Activated CD4-positive, alpha-beta T cell treated with anti-CD3 and anti-CD28 coated beads for 24 hours (primary cell): ENCODE results near the gene STIL.
"Not testable (repeated sequence)": the region's sequence is repeated elsewhere in the genome, so short reads cannot be mapped to it uniquely, and the experiment has no call there.

Experiments
- DNase-seq, 2 donors: peaks; one replicate each; pipeline ENCODE4 v3.0.0-alpha.2; 2020; ENCODE audit warnings: low read depth in 2 of 2

The STIL gene

DNA sequence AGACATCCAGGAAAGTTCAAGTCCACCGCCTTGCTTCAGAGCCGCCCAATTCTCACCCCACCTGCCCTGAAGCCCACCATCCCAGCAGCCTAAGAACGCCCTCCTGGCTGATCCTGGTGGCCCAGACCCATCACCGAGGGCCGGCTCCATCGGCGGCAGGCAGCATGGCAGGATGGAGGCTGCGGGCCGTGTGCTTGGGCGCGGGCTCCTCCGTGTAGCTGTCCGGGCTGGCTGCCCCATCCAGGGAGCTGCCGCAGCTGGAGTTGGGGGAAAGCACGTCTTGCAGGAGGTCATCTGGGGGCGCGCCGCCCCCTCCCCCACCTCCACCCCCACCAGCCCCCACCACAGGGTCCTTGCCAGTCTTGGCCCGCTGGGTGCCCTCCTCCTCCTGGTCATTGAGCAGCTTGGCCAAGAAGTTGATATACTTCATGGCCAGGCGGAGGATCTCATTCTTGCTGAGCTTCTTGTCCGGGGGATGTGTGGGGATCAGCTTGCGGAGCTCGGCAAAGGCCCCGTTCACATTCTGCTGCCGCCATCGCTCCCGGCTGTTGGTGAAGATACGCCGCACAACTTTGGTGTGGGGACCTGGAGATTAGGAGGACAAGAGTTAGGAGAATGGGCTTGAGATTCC, 94.2 kb downstream of the STIL start:
- no peak for DNase-seq

DNA sequence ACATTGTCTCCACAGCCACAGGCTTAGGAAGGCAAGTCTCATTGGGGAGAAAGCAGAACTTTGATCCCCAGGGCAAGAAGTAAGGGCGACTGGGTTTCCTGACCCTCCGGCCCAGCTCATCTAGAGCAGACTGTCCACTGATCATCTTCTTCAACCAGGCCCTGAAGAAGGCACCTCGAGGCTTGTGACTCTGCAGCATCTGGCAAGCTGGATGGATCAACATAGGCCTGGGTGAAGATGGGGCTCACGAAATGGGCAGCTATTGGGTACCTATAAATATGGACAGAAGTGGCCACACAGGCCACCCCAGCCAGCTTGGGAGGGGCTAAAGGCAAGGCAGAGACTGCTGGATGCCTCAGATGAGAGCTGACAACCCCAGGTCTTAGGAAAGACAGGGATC, 94.9 kb downstream of the STIL start:
- DNase-seq: no peak

DNA sequence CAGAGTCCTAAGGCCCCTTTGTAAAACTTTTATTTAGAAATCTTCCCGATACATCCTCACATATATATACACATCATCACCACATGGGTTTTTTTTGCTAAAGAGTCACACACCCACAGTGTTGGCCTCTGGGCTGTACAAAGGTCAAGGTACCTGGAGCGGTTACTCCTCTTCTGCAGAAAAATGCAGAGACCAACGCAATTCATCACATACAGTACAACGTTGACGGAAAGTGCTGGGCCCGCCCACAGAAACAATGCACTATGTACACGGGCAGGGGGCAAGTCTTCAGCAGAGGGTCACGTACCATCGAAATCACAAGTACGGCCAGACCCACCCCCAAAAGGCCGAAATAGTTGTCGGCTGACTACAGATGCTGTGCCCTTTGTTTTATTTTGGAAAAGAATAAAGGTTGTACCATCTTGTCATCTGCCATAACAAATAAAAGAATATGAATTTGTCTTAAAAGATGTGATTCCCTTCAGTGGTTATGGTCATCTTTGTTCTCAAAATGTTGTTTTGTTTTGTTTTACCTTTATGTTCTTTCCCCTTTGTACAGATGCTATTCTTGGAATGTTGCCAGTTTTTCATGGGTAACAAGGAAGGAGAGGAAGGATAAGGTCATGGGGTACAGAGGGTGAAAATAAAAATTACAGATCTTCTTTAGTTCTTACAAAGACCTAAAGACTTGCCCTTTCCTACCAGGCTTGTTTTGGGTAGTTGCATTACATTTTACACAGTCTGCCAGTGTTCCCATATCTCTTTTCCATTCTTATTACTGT, 97.5 kb downstream of the STIL start:
- DNase-seq: no peak

DNA sequence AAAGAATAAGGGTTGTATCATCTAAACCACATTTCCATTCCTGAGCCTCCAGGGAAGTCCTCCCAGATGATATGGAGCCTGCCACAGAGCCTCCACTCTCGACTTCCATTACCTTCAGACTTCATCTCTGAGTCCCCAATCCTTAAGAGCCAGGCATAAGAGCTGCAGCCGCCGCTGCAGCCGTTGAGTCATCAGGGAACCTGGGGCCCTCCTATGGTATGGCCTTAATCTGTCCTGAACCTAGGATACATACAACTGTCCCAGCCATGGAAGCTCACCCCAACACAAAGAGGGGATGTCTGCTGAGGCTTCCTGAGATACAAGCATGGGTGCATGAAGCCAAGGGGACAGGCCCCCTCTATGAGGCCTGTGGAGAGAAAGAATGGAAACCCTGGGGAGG, 98.2 kb downstream of the STIL start:
- no peak for DNase-seq

DNA sequence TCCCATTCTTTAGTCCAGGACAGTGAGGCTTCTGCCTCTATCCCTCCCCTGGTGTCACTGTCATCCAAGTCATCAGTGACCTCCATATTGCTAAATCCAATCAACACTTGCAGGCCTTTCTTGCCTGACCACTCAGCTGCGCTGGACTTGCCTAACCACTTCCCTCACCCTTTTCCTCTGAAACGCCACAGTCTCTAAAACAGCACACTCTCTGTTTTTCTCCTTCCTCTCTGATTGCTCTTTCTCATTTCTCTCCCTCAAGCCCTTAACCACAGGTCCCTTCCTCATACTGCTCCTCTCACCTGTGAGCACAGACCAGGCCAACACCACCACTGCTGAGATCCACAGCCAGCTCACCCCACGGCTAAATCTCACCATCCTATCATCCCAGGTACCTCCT, 99.4 kb downstream of the STIL start:
- no peak for DNase-seq

DNA sequence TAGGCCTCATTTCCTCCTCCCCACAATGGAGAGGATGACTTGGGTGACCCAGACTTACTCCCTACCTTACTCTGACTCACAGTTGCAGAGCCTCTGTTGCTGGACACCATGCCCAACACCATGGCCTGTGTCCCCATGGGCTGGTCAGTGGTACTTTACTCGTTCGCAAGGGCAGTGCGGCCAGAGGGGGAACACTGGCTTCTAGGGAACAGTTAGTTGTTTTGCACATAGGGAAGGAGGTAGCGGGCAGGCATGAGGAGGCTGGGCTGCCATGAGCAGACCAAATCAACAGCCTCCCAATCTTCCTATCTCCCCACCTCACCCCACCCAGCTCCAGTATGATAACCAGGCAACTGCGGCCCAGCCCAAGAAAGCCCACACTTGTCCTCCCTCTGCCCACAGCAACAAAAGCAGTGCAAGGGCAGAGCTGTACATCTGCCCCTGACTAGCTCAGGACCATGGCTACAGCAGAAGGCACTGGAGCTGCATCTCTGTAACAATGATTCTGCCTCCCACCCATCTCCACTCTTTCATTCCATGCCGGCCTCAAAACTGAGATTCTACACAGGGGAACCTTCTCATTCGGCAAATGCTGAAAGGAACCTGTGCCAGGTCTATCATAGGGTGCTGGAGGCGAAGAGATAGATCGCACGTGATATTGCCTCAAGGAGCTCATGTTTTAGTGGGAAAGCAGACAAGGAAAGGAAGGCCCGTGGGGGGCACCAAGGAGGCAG, 100.5 kb downstream of the STIL start:
- DNase-seq: no peak

DNA sequence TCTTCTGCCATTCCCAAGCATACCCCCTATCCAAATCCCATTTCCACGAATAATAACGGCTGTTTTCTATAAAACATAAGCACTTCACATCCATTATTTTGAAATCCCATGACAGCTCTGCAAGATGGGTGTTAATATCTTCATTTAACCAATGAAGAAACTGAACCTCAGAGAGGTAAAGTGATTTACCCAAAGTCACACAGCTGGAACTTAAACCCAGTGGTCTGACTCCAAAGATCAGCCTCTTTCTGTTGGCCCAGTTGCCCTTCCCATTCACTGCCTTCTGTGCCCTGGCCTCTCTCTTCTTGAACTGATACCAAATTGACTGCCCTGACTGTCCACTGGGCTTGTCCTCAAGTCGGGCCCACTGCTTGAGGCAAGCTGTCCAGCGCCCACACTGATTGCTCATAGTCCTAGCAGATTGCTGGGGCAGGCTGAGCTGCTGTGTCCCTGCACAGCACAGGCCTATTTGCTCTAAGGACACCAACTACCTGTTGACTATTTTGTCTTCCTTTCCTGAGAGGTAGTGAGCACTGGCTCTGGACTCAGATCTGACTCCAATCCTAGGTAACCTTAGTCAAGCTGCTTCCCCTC, 101.2 kb downstream of the STIL start:
- no peak for DNase-seq

DNA sequence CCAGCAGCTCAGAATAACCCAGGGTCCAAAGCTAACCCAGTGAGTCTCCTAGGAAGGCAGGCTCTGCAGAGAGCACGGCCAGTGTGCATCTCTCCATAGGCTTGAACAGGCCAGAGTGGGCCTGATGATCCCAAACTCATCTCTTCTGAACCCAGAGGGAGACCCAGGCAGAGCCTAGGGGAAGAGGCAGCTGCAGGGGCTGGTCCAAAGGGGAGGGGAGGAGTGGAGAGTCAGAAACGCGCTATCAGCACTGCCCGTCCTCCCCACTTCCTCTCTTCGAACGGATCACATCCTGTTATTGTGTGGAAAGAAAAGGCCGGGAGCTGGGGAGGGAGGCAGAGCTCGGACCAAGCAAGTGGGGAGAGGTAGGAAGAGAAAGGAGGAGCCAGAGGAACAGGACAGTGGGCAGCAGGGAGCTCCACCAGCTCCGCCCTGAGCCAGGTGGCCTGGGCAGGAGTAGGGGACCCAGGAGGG, 102.1 kb downstream of the STIL start:
- DNase-seq: no peak

DNA sequence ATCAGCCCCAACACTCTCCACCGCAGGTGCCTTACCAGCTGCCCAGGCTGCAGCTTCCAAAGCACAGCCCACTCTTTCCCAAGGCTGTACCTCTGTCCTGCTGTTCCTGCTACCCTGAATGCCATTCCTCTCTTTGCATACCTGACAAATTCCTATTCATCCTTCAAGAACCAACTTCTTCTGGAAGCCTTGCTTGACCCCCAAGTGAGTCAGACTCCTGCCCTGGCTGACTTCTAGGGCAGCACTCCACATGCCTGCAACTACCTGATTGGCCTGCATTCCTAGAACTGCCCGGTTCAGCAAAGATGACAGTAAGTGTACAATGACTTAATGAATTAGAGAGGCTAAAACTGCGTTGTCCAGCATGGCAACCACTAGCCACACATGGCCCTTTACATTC, 103.3 kb downstream of the STIL start:
- no peak for DNase-seq

DNA sequence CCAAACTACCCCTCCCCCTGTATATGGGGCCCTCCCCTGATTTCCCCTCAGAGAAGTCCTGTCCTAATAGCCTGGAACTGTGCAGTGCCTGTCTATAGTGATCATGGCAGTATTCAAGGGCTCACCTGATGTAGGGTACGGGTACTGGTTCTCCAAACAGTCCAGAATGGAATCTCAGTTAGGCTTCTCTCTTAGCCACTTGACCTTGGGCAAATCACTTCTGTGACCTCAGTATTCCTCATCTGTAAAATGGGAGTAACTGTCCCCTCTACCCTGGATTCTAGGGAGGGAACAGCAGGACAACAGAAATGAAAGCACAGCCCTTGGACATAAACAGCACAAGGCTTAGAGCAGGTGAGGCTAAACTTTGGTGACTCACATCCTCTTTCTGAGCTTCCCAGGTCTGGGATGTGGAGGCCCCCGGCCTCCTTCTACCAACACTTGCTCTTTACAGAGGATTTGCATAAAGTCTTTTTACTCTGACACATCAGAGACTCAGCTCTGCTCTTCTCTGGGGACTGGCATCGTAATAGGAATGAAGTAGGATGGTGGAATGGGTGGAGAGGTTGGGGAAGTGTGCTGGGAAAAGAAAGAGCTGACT, 104.1 kb downstream of the STIL start:
- DNase-seq: no peak

DNA sequence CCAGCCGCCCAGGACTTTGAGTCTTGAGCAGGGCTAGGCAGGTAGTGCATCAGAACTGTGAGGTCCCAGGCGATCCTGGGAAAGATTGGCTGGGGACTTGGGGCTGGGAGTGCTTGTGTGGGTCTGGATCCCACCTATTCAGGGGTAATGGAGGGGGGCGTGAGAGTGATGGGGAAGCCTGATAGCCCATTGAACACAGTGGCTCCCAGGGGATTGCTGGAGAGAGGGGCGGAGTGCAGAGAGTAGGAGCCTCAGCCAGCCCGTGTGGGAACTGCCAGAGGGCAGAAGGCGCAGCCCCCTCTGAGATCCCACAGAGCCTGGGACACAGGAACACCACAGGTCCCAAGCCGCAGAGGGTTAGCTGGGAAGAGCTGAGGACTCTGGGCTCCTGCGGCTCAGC, 104.9 kb downstream of the STIL start:
- no peak for DNase-seq

DNA sequence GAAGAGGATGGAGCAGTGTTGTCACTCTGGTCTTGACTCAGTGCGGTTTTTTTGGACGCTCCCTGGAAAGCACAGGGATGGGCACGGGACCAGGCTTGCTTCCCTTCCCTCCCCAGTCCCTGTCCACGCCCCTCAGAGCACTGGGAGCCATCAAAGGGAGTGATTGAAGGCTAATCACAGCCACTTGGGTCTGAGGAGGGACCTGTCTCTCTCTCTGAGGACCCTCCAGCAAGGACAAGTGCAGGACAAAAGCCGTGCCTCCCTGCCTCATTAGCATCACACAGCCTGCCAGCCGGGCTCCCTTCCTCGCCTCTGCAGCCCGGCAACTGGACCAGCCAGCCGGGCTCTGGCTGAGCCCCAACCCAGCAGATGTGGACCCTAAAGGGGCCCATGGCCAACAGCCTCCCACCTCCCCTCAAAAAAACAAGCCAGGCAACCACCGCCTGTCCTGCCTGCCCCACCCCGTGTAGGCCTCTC, 105.5 kb downstream of the STIL start:
- DNase-seq: no peak

DNA sequence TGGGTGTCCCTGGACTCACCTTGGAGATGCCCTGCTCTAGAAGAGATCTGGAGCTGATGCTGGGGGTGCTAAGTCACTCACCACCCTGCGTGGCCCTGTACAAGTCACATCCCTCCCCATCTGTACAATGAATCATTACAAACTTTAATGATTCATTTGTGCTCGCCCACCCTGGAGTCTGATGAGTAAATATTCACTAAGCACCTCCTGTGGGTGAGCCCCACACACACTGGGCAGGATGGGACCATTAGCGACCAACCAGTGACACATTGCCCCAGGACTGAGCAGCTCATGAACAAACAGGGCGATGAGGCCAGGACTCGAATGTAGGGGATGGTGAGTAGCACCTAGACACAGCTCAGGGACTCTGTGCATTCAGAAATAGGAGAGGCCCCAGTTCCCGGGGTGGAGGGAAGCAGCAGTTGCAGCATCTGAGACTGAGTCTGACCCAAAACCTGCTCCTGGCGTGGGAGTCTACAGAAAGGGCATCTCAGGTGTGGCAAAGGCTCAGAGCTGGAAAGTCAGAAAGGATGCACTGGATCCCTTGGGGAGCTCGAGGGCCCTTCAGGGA, 106.1 kb downstream of the STIL start:
- no peak for DNase-seq

DNA sequence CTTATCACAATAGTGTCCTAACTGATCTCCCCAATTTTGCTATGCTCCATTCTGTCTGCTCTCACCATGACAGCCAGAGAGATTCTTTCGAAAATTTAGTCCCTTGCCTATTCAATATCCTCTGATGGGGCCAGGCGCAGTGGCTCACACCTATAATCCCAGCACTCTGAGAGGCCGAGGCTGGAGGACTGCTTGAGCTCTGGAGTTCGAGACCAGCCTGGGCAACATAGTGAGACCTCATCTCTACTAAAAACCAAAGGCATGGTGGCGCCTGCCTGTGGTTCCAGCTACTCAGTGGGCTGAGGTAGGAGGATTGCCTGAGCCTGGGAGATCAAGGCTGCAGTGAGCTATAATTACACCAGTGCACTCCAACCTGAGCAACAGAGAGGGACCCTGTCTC, 108.0 kb downstream of the STIL start:
- DNase-seq: no peak

DNA sequence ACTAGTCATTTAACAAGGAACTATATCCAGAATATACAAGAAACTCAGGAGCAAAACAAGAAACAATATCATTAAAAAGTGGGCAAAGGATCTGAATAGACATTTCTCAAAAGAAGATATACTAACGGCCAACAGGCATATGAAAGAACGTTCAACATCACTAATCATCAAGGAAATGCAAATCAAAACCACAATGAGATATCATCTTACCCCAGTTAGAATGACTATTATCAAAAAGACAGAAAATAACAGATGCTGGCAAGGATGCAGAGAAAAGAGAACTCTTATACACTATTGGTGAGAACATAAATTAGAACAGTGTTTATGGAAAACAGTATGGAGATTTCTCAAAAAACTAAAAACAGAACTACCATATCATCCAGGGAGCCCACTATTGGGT, 110.4 kb downstream of the STIL start:
- not testable (repeated sequence) for DNase-seq

DNA sequence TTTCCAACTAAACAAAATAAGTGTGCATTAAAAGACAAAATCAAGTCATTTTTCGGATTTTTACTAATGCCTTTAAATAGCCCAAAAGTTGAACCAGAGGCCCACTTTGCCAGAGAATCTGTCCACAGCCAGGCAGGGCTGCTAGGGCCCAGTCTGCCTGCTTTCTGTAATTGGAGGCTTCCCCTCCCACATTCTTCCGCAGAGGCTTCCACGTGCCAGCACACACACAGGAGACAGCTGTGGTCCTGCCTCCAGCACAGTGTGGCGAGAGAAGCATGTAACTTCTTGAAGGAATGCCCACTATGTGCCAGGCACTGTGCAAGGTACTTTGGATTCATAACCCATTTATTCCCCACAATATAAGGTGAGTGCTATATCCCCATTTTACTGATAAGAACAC, 112.8 kb downstream of the STIL start:
- no peak for DNase-seq
